GM18498 (cell line): ENCODE measurements around the gene MBP.
"Not testable (repeated sequence)": the region's sequence is repeated elsewhere in the genome, so short reads cannot be mapped to it uniquely, and the experiment has no call there.

Experiments
- ATAC-seq: cut with Tn5 transposase; IDR thresholded peaks from one replicate; pipeline ENCODE4 v1.9.1; 2021; ENCODE audit warnings: mild to moderate bottlenecking, moderate library complexity; ENCODE audit not compliant: unreplicated experiment

MBP gene

GRCh38 chr18:76980663-76981395 is 151.8 kb downstream of the MBP start:
- ATAC-seq: peak; percentile 30

GRCh38 chr18:76979906-76980305 is 152.7 kb downstream of the MBP start:
- no peak for ATAC-seq

DNA sequence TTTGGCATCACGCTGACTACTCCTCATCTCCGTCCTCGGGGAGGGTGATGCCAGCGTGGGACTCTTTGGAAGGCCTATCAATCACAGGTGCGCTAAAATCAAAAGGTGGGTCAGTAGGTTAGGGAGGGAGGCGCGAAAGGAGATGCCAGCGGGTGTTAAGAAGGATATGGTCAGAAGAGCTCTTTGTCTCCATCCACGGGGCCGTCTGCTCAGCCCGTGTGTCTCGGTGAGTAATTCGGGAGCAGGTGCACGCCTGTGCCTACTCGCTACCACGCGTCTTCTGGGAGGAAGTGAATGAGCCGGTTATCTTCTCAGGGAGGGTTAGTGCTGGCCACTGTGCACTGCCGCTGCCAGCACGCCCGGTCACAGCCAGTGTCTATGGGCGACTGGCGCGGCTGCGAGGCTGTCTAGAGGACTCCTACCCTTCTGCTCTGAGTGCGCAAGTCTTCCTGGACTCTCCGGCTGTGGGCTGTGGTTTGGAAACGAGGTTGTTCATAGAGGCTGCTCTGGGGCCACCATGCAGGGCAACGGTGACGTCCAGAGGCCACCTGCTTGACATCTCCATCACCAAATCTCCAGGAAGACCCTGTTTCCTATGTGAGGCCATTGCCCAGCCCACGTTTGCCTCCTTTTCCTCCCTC is 153.4 kb downstream of the MBP start:
- ATAC-seq: no peak

DNA sequence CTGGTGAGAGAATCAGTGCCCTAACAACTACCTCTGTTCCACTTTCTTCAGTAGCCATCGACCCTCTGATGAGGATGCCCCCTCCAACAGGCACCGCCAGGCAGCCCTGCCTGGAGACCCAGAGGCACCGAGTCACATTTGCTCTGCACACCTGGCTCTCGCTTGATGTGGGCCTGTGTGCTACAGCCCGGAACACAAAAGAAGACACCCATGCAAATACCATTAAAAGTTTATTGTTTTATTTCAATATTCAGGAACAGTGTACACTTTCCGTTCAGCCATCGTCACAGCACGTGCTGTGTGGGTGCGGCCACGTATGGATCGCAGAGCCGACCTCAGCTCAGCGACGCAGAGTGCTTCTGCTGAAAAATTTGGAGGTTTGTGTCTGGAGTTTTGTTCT is 154.0 kb downstream of the MBP start:
- no peak for ATAC-seq

DNA sequence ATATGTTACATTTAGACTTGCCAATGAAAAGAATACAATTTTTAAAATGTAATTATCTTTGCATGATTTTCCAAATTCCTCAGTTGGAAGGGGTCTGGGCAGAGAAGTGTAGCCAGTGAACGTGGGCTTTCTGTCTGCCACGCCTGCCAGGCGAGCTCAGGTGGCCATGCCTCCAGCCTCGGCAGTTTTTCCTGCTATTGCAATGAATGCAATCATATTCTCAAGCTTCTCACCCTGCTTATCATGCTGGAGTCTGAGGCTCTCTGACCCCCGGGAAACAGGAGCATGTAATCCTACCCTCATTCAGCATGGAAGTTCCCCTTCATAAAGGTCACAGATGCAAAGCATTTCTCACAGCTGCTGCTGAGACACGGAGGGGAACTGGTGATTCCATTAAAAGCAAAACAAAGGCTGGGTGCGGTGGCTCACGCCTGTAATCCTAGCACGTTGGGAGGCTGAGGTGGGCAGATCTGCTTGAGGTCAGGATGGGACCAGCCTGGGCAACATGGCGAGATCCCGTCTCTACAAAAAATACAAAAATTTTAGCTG is 154.8 kb downstream of the MBP start:
- ATAC-seq: no peak

DNA sequence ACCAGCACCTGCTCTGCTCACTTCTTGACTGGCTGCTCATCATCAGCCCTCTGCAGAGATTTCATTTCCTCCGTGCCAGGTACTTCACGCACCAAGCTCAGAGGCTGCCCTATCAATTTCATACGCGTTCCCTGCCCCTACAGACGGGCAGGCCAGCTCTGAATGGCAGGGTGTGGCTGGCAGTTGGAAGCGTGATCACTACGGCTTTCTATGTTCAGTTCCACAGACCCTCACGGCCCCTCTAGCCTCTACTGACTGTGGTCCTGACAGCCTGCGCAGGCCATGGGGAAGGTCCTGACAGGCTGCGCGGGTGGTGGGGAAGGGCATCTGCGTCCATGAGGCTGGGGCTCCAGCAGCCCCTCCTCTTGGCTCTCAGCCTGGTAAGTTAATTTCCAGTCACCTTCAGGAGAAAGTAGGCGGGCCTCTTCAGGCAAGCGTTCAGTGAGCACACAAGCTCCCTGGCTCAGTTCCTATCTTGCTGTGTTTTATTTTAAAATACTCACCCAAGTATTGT is 155.4 kb downstream of the MBP start:
- no peak for ATAC-seq

DNA sequence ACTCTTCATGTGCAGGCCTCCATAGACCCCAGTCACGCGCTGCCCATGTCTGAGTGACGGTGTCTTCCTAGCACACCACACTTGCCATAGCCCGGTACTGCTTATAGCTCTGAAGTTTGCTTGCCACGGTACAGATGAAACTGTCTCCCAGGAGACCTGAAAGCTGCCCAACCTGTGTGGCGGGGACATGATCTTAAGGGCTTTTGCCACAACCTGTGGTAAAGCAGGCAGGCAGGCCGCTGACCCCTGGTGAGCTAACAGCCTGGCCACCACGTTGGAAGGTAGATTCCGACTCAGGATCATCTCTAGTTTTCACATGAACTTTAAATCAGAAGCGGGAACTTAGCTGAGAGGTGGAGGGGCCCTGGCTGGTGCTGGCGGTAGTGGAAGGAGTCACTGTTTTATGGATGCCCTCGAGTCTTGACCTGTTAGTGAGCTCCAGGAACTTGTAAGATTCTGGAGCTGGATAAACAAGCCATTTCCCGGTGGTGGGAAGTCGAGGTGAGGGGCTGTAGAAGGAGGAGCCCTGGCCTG is 156.9 kb downstream of the MBP start:
- ATAC-seq: no peak

DNA sequence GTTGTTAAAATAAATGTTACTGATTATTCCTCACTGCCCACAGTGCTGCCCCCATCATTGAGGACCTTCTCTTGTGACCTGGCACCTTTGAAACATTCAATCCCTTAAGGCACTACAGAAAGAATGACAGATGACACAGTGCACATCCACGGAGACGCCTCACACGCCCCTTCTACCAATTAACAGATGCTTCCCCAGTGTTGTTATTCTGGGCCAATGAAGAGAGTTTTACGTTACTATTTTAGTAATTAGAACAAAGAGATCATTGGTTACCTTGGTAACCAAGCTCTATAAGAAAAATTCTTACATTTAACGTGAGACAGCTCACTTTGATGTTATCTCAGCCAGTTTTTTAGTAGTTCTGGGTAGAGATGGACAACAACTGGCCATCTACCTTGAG is 158.2 kb downstream of the MBP start:
- ATAC-seq: no peak

- ATAC-seq: no peak
These were observed 158.9 kb downstream of the MBP start for GRCh38 chr18:76973520-76974266.

DNA sequence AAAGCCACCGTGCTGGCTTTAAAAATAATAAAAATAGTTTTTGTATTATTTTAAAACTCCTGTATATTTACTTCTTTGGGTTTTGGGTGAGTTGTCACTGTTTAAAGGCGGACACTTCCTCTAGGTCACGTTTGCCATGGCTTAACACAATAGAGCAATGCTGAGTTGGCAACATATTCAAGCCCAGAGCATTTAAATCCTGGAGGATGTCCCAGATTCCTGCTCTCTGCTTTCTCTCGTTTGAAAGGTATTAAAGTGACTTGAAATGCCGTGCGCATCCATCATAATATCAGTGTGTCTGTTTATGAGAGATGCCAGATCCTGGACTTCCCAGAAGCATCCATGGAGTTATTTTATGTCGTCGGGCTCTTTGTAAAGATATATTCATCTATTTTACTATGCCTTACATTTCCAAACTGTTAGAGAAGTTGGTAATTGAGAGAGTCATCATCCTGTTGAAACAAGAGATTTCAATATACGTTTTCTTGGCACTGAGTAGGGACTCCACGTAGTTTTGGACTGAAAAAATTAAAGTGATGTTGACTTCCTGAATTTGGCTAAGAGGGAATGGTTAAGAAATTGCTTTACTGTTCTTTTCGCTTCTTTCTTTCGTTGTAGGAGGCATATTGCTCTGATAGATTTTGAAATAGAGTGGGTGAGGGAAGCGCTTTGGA is 159.6 kb downstream of the MBP start:
- ATAC-seq: no peak

GRCh38 chr18:76972241-76972640 is 160.3 kb downstream of the MBP start:
- ATAC-seq: no peak

DNA sequence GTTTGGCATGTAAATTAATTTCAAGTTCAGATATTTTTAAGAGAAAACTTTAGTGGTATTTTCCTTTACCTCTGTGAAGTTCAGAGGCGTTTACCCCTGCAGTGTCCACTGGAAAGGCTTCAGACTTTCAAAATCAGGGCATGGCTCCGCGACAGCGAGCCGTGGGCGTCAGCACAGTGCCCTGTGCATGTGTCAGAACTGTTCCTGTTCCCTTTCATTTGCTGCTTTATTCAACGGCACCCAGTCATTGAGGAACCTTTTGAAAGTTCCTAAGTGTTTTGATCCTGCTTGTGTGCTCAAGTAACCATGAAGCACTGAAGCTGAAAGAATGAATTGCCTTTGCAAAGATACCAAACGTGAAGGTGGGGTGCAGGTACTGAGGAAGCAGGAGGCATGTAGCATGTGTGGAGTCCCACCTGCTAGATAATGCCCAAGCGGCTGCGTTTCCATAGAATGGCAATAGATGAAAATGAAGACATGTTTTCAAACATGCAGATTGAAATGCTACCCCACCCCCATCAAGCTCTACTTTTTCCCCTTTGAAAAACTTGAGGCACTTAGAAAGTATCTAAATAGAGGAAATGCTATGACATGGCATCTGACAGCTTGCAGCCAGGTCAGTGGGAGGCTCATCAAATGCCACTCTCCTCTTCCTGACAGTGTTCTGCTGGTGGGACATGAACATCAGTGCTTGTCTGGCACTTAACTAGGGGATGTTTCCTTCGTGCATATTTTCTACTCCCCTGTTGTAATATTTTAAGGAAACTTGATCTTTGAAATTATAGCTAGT is 161.6 kb downstream of the MBP start:
- ATAC-seq: no peak

DNA sequence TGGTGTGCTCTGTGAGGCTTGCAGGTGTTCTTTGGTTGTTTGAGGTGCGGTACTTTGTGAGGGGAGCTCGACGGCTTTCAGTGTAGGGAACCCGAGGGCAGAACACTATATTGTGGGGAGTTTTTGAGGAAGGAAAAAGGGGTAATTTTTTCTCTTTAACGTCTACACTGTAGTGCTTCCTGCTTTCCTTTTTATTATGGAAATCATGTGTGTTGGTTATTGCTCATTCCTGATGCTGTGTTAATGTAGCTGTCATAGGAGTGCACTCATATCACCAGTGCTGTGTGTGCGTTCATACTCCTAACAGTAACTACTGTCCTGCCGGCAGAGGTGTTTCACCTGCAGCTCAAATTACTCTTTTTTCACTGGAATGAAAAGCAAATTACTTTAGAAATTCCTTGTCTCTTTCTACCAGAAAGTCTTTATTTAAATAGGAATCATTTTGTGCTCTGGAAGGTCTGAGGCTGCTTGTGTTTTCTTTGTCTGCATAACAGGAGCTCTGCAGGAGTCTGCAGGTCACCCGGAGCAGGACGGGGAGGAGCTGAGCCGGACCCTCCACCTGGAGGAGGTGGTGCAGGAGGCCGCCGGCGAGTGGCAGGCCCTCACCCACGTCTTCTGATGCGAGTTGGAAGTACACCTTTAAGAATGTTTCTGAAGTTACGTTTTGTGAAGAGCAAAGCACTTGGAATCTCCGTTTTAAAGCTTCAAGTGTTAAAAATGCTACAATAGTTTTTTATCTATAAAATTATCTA is 164.7 kb downstream of the MBP start:
- no peak for ATAC-seq

DNA sequence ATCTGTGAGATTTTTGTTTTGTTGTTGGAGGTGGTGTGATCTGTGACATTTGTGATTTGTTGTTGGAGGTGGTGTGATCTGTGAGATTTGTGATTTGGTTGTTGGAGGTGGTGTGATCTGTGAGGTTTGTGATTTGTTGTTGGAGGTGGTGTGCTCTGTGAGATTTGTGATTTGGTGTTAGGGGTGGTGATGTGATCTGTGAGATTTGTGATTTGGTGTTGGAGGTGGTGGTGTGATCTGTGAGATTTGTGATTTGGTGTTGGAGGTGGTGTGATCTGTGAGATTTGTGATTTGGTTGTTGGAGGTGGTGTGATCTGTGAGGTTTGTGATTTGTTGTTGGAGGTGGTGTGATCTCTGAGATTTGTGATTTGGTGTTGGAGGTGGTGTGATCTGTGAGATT is 165.3 kb downstream of the MBP start:
- ATAC-seq: not testable (repeated sequence)

DNA sequence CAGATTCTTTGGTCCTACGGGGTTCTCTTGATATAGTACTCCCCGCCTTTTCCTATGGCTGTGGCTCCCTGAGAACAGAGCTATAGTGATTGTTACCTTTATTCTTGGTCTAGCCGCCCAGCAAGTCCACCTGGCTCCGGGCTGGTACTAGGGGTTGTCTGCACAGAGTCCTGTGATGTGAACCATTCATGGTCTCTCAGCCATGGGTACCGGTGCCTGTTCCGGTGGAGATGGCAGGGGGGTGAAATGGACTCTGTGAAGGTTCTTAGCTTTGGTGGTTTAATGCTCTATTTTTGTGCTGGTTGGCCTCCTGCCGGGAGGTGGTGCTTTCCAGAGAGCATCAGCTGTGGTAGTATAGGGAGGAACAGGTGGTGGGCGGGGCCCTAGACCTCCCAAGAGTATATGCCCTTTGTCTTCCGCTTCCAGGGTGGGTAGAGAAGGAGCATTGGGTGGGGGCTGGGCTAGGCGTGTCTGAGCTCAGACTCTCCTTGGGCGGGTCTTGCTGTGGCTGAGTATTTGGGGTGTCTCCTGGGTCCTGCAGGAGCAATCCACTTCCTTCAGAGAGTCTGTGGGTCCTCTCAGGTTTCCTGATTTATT is 166.9 kb downstream of the MBP start:
- ATAC-seq: peak; percentile 64

DNA sequence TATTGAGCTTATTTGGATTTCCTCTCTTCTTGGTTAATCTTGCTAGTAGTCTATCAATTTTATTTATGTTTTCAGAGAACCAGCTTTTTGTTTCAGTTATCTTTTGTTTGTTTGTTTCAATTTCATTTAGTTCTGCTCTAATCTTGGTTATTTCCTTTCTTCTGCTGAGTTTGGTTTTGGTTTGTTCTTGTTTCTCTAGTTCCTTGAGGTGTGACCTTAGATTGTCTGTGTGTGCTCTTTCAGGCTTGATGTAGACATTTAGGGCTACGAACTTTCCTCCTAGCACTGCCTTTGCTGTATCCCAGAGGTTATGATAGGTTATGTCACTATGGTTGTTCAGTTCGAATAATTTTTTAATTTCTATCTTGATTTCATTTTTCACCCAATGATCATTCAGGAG is 168.6 kb downstream of the MBP start:
- peak; percentile 64 for ATAC-seq

DNA sequence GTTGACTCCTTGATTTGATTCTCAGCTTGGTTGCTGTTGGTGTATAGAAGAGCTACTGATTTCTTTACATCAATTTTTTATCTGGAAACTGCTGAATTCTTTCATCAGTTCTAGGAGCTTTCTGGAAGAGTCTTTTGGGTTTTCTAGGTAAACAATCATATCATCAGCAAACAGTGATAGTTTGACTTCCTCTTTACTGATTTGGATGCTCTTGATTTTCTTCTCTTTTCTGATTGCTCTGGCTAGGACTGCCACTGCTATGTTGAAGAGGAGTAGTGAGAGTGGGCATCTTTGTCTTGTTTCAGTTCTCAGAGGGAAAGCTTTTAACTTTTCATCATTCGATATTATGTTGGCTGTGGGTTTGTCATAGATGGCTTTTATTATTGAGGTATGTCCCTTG is 169.7 kb downstream of the MBP start:
- ATAC-seq: no peak

GRCh38 chr18:76960528-76961035 is 172.0 kb downstream of the MBP start:
- ATAC-seq: no peak

- ATAC-seq: no peak
These were observed 173.0 kb downstream of the MBP start for GRCh38 chr18:76959605-76960004.
